ENCODE results near the gene CAPN7. TPM values are rescaled to one million over a fixed set of nuclear protein-coding genes. Genes with fewer than 3 reads are reported as not detected.
A peak's percentile ranks its signal among the peaks of the same experiment; 100 is the strongest.

The CAPN7 gene
- total RNA-seq, 4 donors from 2014 or later = 37.5 to 88.4 (median 59.5) TPM

GRCh38 chr3:15267502-15267901 is 61.5 kb downstream of the CAPN7 start:
- H3K4me3 ChIP-seq = no peak overlapping the region
- no peak for ATAC-seq
- no peaks in the 10 kb centered on the region for H3K9me3 ChIP-seq
- peaks cover 0 to 71% (median 19%) of the 10 kb centered on the region in 3 donors for H3K4me1 ChIP-seq
- TF ChIP-seq EP300 (IDR thresholded peaks at IDR 0.05) (no peak), POLR2A (IDR thresholded peaks at IDR 0.05) (no peak), POLR2AphosphoS5 (IDR thresholded peaks at IDR 0.05) (no peak), CTCF (IDR thresholded peaks at IDR 0.05) (no peak)
- H3K27me3 ChIP-seq = no peaks in the 10 kb centered on the region
- H3K36me3 ChIP-seq = no peaks in the 10 kb centered on the region
- H3K27ac ChIP-seq = no peak overlapping the region
- 76 to 80% methylated on average over 1 to 3 of the region's 3 CpGs for WGBS, 2 donors (ENCODE audit: low coverage in 1 of 2)

DNA sequence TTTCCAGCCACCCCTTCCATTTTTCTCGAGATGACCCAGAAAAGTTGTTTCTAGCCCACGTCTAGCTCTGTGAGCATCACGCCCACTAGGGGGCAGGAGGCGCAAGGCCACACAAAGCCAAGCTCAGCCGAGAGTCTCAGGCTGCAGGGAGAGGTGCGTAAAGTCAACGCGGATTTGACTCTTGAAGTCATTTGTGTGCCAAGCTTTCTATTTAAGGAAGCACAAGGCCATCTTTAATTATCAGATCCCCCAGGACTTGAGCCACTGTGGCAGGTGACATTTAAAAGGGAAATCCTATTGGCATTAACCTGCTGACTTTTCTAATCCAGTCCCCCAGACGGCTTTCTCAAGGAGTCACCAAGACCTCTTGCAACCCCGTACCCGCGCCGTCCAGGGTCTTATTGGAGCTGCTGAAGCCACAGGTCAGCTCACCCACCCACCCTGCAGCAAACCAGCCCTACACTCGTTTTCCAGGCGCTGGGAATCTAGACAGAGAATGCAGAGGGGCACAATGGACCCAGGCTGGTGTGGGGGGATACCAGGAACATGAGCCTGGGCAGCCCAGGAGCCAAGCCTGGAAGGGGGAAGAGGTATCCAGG is 62.1 kb downstream of the CAPN7 start:
- H3K36me3 ChIP-seq = no peaks in the 10 kb centered on the region
- H3K27me3 ChIP-seq = no peaks in the 10 kb centered on the region
- TF ChIP-seq POLR2AphosphoS5 (IDR thresholded peaks at IDR 0.05) (peak; percentile 31), CTCF (IDR thresholded peaks at IDR 0.05) (peak; percentile 85 to 93 (median 92)), EP300 (IDR thresholded peaks at IDR 0.05) (no peak)
- no peaks in the 10 kb centered on the region for H3K9me3 ChIP-seq
- peak; percentile 72 for ATAC-seq
- no peak overlapping the region for H3K4me3 ChIP-seq
- H3K4me1 ChIP-seq = peaks cover 0 to 71% (median 19%) of the 10 kb centered on the region in 3 donors
- 15 to 18% methylated on average over 7 to 12 of the region's 15 CpGs for WGBS, 2 donors (ENCODE audit: low coverage in 1 of 2)
- peak overlapping the region in 3 of 4 donors; percentile 68 to 77 (median 70) for H3K27ac ChIP-seq

DNA sequence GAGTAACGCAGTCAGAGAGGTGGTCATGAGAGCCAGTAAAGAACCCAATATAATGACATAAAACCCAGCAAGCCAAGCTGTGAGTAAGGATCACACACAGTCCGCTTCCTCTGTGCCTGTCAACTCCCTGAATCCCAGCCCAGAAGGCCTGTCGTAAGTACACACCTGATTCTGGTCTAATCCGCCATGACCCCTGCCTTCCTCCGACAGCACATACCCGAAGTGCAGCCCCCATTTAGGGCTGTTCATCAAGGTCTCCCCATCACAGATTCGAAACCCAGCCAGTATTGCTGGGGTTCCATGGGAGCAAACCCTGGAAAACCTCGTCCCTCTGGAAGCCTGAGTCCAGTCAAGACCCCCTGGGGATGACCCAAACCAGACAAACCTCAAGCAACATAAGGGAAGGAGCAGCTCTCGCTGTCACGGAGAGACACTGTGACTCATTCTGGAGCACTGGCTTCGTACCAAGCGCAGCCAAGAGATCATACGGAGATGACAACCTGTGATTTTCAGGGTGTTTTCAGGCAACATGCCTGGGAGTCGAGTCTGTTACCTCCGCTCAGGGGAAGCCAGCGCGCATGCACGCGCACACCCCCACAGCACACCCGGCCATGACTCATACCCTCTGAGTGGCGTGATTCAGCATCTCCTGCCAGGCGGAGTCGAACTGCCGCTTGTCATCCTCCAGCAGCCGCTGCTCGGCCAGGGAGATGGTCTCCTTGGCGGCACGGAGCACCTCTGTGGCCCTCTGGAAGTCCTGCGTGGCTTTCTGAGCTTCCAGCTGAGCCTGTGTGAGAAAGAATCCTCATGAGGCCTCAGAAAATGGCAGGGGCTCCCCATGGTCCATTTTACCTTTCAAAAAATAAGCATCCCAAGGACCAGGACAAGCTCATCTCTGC is 63.3 kb downstream of the CAPN7 start:
- Histone ChIP-seq H3K27me3 (no peaks in the 10 kb centered on the region), H3K9me3 (no peaks in the 10 kb centered on the region), H3K4me3 (peak overlapping the region in 1 of 2 donors; percentile 7), H3K36me3 (no peaks in the 10 kb centered on the region), H3K27ac (peak overlapping the region; percentile 2 to 77 (median 69)), H3K4me1 (peaks cover 0 to 62% (median 19%) of the 10 kb centered on the region in 3 donors)
- peak; percentile 84 for ATAC-seq
- TF ChIP-seq POLR2A (IDR thresholded peaks at IDR 0.05) (no peak), CTCF (IDR thresholded peaks at IDR 0.05) (no peak), EP300 (IDR thresholded peaks at IDR 0.05) (no peak), POLR2AphosphoS5 (IDR thresholded peaks at IDR 0.05) (peak; percentile 51)
- WGBS, 2 donors (ENCODE audit: low coverage in 1 of 2) = 49 to 100% methylated on average over 3 of the region's 29 CpGs

- Histone ChIP-seq H3K36me3 (no peaks in the 10 kb centered on the region), H3K4me1 (peaks cover 0 to 46% (median 19%) of the 10 kb centered on the region in 3 donors), H3K4me3 (no peak overlapping the region), H3K27me3 (no peaks in the 10 kb centered on the region), H3K9me3 (no peaks in the 10 kb centered on the region), H3K27ac (peak overlapping the region in 1 of 4 donors; percentile 68)
- no peak for ATAC-seq
- TF ChIP-seq CTCF (IDR thresholded peaks at IDR 0.05) (no peak), POLR2AphosphoS5 (IDR thresholded peaks at IDR 0.05) (no peak), EP300 (IDR thresholded peaks at IDR 0.05) (no peak), POLR2A (IDR thresholded peaks at IDR 0.05) (no peak)
- WGBS, 2 donors (ENCODE audit: low coverage in 1 of 2) = 69 to 89% methylated on average over 2 to 4 of the region's 4 CpGs
Measured at GRCh38 chr3:15271030-15271429, 65.0 kb downstream of the CAPN7 start.

All from gastroesophageal sphincter (tissue), 4 donors.